GM20000 (cell line): Measurements from ENCODE around the gene METTL8.
"Not testable (repeated sequence)": the region's sequence is repeated elsewhere in the genome, so short reads cannot be mapped to it uniquely, and the experiment has no call there.

Experiments
- DNase-seq: peaks from one replicate; pipeline ENCODE4 v3.0.0; 2012; ENCODE audit warnings: low spot score
- TF ChIP-seq, protein P1 (sequence below): IDR thresholded peaks from 2 replicates; pipeline ENCODE4 v1.5.1; 2012; ENCODE audit warnings: mild to moderate bottlenecking, control low read depth; ENCODE audit errors: extremely low read depth, missing control alignments

METTL8 gene

DNA sequence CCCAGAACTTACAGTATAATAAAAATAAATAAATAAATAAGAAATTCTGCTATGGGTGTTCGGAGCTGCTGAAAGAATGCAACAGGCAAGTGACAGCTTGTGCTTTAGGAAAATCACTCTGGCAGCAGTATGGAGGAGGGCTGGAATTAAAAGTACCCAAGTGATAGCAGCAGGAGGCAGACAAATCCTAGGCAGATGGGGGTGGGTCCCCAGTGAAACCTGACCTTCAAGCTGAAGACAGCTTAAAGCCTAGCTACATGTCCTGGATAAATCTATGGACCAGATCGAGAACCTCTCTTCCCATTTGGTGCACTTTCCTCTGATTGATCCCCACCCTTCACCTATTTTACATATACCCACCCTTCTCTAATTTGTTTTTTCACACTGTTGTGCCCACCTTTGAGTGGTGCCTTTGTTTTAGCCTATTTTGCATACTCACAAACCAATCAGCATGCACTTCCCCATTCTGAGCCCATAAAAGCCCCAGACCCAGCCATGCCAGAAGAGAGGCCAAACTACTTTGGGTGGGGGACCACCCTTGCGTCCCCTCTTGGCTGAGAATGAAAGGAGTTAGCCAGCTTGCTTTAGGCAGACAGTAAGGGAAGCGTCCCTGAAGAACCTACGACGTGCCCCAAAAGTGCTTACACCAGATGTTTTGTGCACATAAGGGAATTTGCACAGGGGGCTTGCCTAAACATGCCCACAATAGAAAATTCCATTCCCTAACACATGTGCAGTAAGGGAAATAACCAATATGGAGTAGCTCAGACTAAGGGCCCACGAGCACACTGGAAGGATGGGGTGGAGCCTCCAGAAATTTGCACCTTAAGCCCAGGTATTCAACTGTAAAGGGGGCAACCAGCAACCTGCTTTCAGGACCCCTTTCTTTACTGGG is 3.0 kb downstream of the METTL8 start:
- DNase-seq, result no peak

DNA sequence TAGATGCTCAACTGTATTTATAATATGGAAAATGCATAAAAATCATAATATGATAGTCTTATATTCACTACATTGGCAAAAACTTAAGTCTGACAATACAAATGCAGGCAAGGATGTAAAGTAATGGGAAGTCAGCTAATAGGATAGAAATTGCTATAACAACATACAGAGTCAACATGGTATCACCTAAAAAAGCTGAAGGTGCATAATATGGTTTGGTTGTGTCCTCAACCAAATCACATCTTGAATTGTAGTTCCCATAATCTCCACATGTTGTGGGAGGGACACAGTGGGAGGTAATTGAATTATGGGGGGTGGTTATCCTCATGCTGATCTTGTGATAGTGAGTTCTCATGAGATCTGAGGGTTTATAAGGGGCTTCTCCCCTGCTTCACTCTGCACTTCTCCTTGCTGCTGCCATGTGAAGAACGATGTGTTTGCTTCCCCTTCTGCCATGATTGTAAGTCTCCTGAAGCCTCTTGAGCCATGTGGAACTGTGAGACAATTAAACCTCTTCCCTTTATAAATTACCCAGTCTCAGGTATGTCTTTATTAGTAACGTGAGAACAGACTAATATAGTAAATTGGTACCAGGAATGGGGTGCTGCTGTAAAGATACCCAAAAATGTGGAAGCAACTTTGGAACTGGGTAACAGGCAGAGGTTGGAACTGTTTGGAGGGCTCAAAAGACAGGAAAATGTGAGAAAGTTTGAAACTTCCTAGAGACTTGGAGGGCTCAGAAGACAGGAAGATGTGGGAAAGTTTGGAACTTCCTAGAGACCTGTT is 10.9 kb downstream of the METTL8 start:
- DNase-seq, result not testable (repeated sequence)

More for the DNA sequence above, 3.0 kb downstream of the METTL8 start:
- TF ChIP-seq, protein P1, sequence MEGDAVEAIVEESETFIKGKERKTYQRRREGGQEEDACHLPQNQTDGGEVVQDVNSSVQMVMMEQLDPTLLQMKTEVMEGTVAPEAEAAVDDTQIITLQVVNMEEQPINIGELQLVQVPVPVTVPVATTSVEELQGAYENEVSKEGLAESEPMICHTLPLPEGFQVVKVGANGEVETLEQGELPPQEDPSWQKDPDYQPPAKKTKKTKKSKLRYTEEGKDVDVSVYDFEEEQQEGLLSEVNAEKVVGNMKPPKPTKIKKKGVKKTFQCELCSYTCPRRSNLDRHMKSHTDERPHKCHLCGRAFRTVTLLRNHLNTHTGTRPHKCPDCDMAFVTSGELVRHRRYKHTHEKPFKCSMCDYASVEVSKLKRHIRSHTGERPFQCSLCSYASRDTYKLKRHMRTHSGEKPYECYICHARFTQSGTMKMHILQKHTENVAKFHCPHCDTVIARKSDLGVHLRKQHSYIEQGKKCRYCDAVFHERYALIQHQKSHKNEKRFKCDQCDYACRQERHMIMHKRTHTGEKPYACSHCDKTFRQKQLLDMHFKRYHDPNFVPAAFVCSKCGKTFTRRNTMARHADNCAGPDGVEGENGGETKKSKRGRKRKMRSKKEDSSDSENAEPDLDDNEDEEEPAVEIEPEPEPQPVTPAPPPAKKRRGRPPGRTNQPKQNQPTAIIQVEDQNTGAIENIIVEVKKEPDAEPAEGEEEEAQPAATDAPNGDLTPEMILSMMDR, result no peak

DNA sequence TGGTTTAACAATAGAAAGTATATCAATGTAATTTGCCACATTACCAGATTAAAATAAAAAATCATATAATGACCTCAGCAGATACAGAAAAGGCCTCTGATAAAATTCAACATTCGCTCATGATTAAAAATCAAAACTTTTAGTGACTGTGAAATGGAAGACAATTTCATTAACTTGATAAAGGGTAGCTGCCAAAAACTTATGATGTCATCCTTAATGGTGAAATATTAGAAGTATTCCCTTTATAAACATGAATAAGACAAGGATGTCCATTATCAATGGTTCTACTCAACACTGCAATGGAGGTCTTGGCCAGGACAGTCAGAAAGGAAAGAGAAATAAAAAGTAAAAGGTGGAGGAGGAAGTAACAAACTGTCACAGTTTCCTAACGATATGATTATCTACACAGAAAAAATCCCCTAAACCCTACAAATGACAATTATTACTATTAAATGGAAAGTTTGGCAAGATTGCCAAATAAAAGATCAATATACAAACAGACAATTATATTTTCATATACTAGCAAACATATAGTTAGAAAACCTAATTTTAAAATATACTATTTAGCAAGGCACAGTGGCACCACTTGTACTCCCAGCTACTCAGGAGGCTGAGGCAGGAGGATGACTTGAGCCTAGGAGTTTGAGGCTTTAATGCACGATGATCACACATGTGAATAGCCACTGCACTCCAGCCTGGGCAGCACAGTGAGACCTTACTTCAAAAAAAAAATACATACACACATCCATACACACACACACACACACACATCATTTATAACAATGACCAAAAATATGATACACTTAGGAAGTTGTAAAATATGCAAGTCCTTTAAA is 12.8 kb downstream of the METTL8 start:
- no peak for DNase-seq

DNA sequence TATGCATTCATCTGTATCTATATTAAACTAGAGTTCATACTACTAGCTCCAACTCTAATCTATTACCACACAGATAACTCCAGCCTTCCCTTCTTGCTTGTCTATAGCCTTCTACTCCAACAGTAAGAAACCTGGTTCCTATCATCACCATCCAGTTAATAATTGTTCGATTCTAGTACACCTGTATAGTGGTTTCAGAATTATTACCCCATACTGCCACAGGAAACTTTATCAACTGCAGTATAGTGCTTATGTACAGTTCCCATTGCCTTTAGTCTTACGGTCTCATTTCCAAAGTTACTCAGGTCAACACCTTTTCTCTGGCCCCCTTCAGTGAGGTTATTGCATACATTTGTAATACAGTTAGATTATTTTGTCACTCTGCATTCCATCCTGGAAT is 14.5 kb downstream of the METTL8 start:
- no peak for DNase-seq

More for the DNA sequence above, 12.8 kb downstream of the METTL8 start:
- TF ChIP-seq, protein P1, result no peak

DNA sequence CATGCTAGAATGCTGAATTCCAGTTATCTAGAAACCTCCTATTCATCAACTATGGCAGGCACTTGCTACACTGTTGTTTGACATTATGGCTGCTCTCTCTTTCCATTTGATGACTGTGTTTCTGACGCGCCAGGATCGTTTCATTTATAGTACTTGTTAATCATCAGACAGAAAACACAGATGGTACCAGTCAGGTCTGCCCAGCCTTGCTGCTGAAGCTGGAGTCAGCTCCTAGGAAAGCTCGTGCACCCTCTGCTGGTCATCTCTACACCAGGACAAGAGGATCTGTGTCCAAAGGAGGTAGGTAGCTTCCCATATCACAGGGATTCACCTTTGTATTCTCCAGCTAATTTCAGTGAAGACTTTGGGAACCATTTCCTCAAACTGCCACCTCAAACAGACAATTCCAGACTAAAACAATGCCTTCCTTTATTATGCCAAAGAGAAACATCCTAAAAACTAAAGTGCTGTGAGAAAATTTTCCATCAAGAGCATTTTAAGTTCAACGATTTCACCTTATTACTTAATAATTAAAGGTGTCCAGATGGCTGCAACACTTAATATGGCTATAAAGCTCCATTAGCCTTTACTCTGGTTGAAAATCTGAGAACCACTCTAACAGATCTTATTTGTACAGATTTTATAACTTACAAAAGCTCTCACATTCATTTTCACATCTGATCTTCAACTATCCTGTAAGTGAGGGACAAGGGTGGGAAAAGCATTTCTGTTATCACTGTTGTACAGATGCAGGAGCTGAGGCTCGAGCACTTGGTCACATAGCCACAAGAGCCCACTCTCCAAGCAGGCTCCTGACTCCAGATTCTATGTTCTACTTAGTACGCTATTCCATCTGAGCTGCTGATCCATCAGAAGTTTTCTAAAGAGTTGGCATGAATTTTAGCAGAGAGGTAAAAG is 17.5 kb downstream of the METTL8 start:
- TF ChIP-seq, protein P1, result peak; percentile 60
- DNase-seq, result peak; percentile 60

More for the DNA sequence above, 14.5 kb downstream of the METTL8 start:
- TF ChIP-seq, protein P1, result no peak

DNA sequence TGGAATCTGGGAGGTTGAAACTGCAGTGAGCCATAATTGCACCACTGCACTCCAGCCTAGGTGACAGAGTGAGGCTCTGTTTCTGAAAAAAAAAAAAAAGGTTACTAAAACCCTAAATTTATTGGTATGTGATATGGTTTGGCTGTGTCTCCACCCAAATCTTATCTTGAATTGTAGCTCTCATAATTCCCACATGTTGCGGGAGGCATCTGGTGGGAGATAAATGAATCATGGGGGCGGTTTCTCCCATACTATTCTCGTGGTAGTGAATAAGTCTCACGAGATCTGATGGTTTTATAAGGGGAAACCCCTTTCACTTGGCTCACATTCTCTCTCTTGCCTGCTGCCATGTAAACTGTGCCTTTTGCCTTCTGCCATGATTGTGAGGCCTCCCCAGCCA is 19.1 kb downstream of the METTL8 start:
- DNase-seq, result not testable (repeated sequence)

- TF ChIP-seq, protein P1, result no peak
- DNase-seq, result no peak
Observed at GRCh38 chr2:171412571-171413175, 21.1 kb downstream of the METTL8 start.
